Mesenchymal stem cell (in vitro differentiated cells and primary cell): ENCODE measurements around the gene EDC3.
A peak's percentile ranks its signal among the peaks of the same experiment; 100 is the strongest.
"Not testable (repeated sequence)": the region's sequence is repeated elsewhere in the genome, so short reads cannot be mapped to it uniquely, and the experiment has no call there.

Source experiments
- DNase-seq: peaks from one replicate; pipeline ENCODE4 v3.0.0-alpha.2; 2013
- H2AFZ ChIP-seq: one replicate; pipeline ENCODE4 v1.6.1; 2013; ENCODE audit warnings: low read depth, mild to moderate bottlenecking, control low read depth, inconsistent platforms, low read length, moderate library complexity
- H2AK5ac ChIP-seq: 2 replicates; pipeline ENCODE4 v1.6.1; 2013; ENCODE audit warnings: low read length, moderate library complexity, mild to moderate bottlenecking, inconsistent platforms; ENCODE audit not compliant: severe bottlenecking
- H2BK120ac ChIP-seq: one replicate; pipeline ENCODE4 v1.6.1; 2013; ENCODE audit warnings: low read depth, mild to moderate bottlenecking, inconsistent platforms, low read length, moderate library complexity
- H2BK12ac ChIP-seq, 2 experiments: one replicate each; pipeline ENCODE4 v1.6.1; 2013; ENCODE audit warnings: inconsistent platforms in 2 of 2, low read length in 2 of 2, mild to moderate bottlenecking in 2 of 2, moderate library complexity in 2 of 2, control low read depth in 1 of 2
- H2BK15ac ChIP-seq: one replicate; pipeline ENCODE4 v1.6.1; 2013; ENCODE audit warnings: mild to moderate bottlenecking, low read depth, inconsistent platforms; ENCODE audit not compliant: poor library complexity, severe bottlenecking
- H2BK5ac ChIP-seq: 2 replicates; pipeline ENCODE4 v1.6.1; 2013; ENCODE audit warnings: low read depth, mild to moderate bottlenecking, low read length, control low read depth, inconsistent platforms; ENCODE audit not compliant: poor library complexity, severe bottlenecking
- H3K14ac ChIP-seq, 2 experiments: one replicate each; pipeline ENCODE4 v1.6.1; 2013; ENCODE audit warnings: inconsistent platforms in 2 of 2, low read length in 2 of 2, control low read depth in 1 of 2, mild to moderate bottlenecking in 1 of 2, moderate library complexity in 1 of 2
- H3K18ac ChIP-seq, 2 experiments: one replicate each; pipeline ENCODE4 v1.6.1; 2013; ENCODE audit warnings: inconsistent platforms in 2 of 2, low read length in 2 of 2, control low read depth in 1 of 2, low read depth in 1 of 2, mild to moderate bottlenecking in 1 of 2
- H3K23ac ChIP-seq, 2 experiments: one replicate each; pipeline ENCODE4 v1.6.1; 2013; ENCODE audit warnings: inconsistent platforms in 2 of 2, low read length in 2 of 2, mild to moderate bottlenecking in 2 of 2, moderate library complexity in 2 of 2, control low read depth in 1 of 2
- H3K27ac ChIP-seq: 2 replicates; pipeline ENCODE4 v1.5.1; 2013; ENCODE audit warnings: mild to moderate bottlenecking, moderate library complexity, low read length, control low read depth, inconsistent platforms; ENCODE audit not compliant: poor library complexity, severe bottlenecking
- H3K27me3 ChIP-seq, 2 experiments: 2 replicates each; pipeline versions ENCODE4 v1.6.1 to v1.7.0; 2013; ENCODE audit warnings: low read length in 2 of 2, mild to moderate bottlenecking in 2 of 2, moderate library complexity in 2 of 2, control low read depth in 1 of 2, inconsistent platforms in 1 of 2; ENCODE audit not compliant: control insufficient read depth in 1 of 2, insufficient read depth in 1 of 2
- H3K36me3 ChIP-seq, 2 experiments: 2 replicates each; pipeline versions ENCODE4 v1.6.1 to v1.7.0; 2013; ENCODE audit warnings: low read length in 2 of 2, control low read depth in 1 of 2, inconsistent platforms in 1 of 2, low read depth in 1 of 2, mild to moderate bottlenecking in 1 of 2; ENCODE audit not compliant: insufficient read depth in 2 of 2, control insufficient read depth in 1 of 2
- H3K4ac ChIP-seq, 2 experiments: one replicate each; pipeline ENCODE4 v1.6.1; 2013; ENCODE audit warnings: inconsistent platforms in 2 of 2, low read length in 2 of 2, mild to moderate bottlenecking in 2 of 2, moderate library complexity in 2 of 2, control low read depth in 1 of 2, low read depth in 1 of 2
- H3K4me1 ChIP-seq: 2 replicates; pipeline ENCODE4 v1.6.1; 2013; ENCODE audit warnings: low read depth, low read length, control low read depth; ENCODE audit not compliant: control insufficient read depth, insufficient read depth
- H3K4me2 ChIP-seq: 2 replicates; pipeline ENCODE4 v1.6.1; 2013; ENCODE audit warnings: low read length, mild to moderate bottlenecking, inconsistent platforms; ENCODE audit not compliant: poor library complexity, severe bottlenecking
- H3K4me3 ChIP-seq, 2 experiments: 2 replicates each; pipeline versions ENCODE4 v1.5.1 to v1.7.0; 2013; ENCODE audit warnings: low read length in 2 of 2, mild to moderate bottlenecking in 2 of 2, control low read depth in 1 of 2, low read depth in 1 of 2; ENCODE audit not compliant: insufficient read depth in 1 of 2
- H3K79me1 ChIP-seq: replicated peaks from 2 replicates; pipeline ENCODE4 v1.6.1; 2013; ENCODE audit warnings: mild to moderate bottlenecking, control low read depth, low read length, inconsistent platforms; ENCODE audit not compliant: poor library complexity, severe bottlenecking
- H3K9ac ChIP-seq: 2 replicates; pipeline ENCODE4 v1.7.0; 2013; ENCODE audit warnings: mild to moderate bottlenecking, low read length, moderate library complexity
- H3K9me3 ChIP-seq: 2 replicates; pipeline ENCODE4 v1.7.0; 2013; ENCODE audit warnings: mild to moderate bottlenecking, low read length; ENCODE audit not compliant: control insufficient read depth
- H4K8ac ChIP-seq: one replicate; pipeline ENCODE4 v1.6.1; 2013; ENCODE audit warnings: inconsistent platforms, mild to moderate bottlenecking, low read length, moderate library complexity
- H4K91ac ChIP-seq: one replicate; pipeline ENCODE4 v1.6.1; 2013; ENCODE audit warnings: mild to moderate bottlenecking, low read length, inconsistent platforms
- WGBS: methylation state at CpG from one replicate; pipeline ENCODE4 v1.1.7; 2013; ENCODE audit warnings: mixed read lengths; 5-methylcytosine and 5-hydroxymethylcytosine counted together

The EDC3 gene

DNA sequence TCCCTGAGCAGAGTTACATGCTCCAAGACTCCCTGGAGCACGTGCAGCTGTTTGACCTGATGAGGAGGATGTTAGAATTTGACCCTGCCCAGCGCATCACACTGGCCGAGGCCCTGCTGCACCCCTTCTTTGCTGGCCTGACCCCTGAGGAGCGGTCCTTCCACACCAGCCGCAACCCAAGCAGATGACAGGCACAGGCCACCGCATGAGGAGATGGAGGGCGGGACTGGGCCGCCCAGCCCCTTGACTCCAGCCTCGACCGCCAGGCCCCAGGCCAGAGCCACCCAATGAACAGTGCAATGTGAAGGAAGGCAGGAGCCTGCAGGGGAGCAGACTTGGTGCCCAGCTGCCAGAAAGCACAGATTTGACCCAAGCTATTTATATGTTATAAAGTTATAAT is 66.1 kb downstream of the EDC3 start:
- WGBS = 89% methylated on average over 9 of the region's 10 CpGs
- not testable (repeated sequence) for H2BK12ac ChIP-seq, H3K23ac ChIP-seq, H2BK120ac ChIP-seq, H3K4me1 ChIP-seq, H3K18ac ChIP-seq, H3K27ac ChIP-seq, H2BK5ac ChIP-seq, H3K4me2 ChIP-seq, H3K4me3 ChIP-seq, H4K8ac ChIP-seq, H2AK5ac ChIP-seq, H2AFZ ChIP-seq, H3K4ac ChIP-seq, H2BK15ac ChIP-seq, DNase-seq, H3K9me3 ChIP-seq, H3K14ac ChIP-seq, H3K9ac ChIP-seq, H3K27me3 ChIP-seq, H4K91ac ChIP-seq
- Histone ChIP-seq H3K36me3 (peaks cover 91 to 95% of the 10 kb centered on the region in 2 experiments), H3K79me1 (peaks cover 43% of the 10 kb centered on the region)

- Histone ChIP-seq H3K9me3 (no peaks in the 10 kb centered on the region), H2AFZ (no peak overlapping the region), H3K4me2 (no peak overlapping the region), H3K4me3 (no peak overlapping the region), H2BK15ac (no peak overlapping the region), H3K14ac (no peak overlapping the region), H3K9ac (no peak overlapping the region), H2BK120ac (no peak overlapping the region), H3K4ac (no peak overlapping the region), H3K23ac (no peak overlapping the region), H3K79me1 (peaks cover 49% of the 10 kb centered on the region), H4K91ac (no peak overlapping the region), H2AK5ac (no peak overlapping the region), H3K27me3 (no peaks in the 10 kb centered on the region), H3K36me3 (peaks cover 95 to 97% of the 10 kb centered on the region in 2 experiments), H2BK12ac (no peak overlapping the region), H3K4me1 (no peaks in the 10 kb centered on the region), H3K18ac (no peak overlapping the region), H4K8ac (no peak overlapping the region), H2BK5ac (no peak overlapping the region), H3K27ac (no peak overlapping the region)
- DNase-seq = no peak
- 89% methylated on average over 4 of the region's 5 CpGs for WGBS
Measured at GRCh38 chr15:74628949-74629348, 66.9 kb downstream of the EDC3 start.

GRCh38 chr15:74628199-74628598 is 67.6 kb downstream of the EDC3 start:
- 88% methylated on average over 3 of the region's 3 CpGs for WGBS
- Histone ChIP-seq H4K91ac (no peak overlapping the region), H3K9me3 (no peaks in the 10 kb centered on the region), H3K79me1 (peaks cover 52% of the 10 kb centered on the region), H2BK15ac (no peak overlapping the region), H3K23ac (no peak overlapping the region), H3K27me3 (no peaks in the 10 kb centered on the region), H3K14ac (no peak overlapping the region), H2BK12ac (no peak overlapping the region), H2BK120ac (no peak overlapping the region), H4K8ac (no peak overlapping the region), H3K4me2 (no peak overlapping the region), H3K27ac (no peak overlapping the region), H3K9ac (peak overlapping the region; percentile 30), H2AK5ac (no peak overlapping the region), H3K36me3 (peaks cover 95 to 99% of the 10 kb centered on the region in 2 experiments), H3K4me1 (no peaks in the 10 kb centered on the region), H2BK5ac (no peak overlapping the region), H3K18ac (no peak overlapping the region), H3K4ac (no peak overlapping the region), H2AFZ (no peak overlapping the region), H3K4me3 (no peak overlapping the region)
- no peak for DNase-seq

DNA sequence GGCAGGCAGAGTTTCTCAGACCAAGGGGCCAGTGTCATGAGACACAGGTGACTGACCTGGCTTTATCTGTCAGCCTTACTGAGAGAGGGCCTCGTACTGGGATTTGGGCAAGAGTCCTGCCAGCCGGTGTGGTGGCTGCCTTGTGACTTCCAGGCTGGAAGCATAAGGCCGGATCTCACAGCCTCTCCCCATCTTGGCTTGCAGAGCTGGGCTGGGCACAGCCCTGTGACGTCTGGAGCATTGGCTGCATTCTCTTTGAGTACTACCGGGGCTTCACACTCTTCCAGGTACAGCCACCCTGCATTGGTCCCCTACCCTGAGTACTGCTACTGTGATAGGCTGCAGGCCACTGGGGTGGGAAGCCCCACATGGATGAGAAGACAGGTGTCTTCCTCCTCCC is 68.1 kb downstream of the EDC3 start:
- peak overlapping the region in 1 of 2 experiments; percentile 27 for H3K23ac ChIP-seq
- peak overlapping the region; percentile 30 for H3K9ac ChIP-seq
- no peak for DNase-seq
- no peak overlapping the region for H2BK5ac ChIP-seq
- no peaks in the 10 kb centered on the region for H3K9me3 ChIP-seq
- no peak overlapping the region for H2BK120ac ChIP-seq
- H4K91ac ChIP-seq = no peak overlapping the region
- H3K4me1 ChIP-seq = no peaks in the 10 kb centered on the region
- no peak overlapping the region for H3K4me2 ChIP-seq
- no peak overlapping the region for H3K18ac ChIP-seq
- H2BK15ac ChIP-seq = no peak overlapping the region
- no peaks in the 10 kb centered on the region for H3K27me3 ChIP-seq
- peaks cover 52% of the 10 kb centered on the region for H3K79me1 ChIP-seq
- no peak overlapping the region for H3K27ac ChIP-seq
- no peak overlapping the region for H3K4ac ChIP-seq
- H2BK12ac ChIP-seq = no peak overlapping the region
- no peak overlapping the region for H2AFZ ChIP-seq
- H3K14ac ChIP-seq = no peak overlapping the region
- H4K8ac ChIP-seq = no peak overlapping the region
- H3K36me3 ChIP-seq = peaks cover 95 to 99% of the 10 kb centered on the region in 2 experiments
- 90% methylated on average over 5 of the region's 5 CpGs for WGBS
- H3K4me3 ChIP-seq = no peak overlapping the region
- H2AK5ac ChIP-seq = no peak overlapping the region
